WTC11 (cell line): ENCODE measurements around the gene NDUFV2. TPM values are rescaled to one million over a fixed set of nuclear protein-coding genes. Genes with fewer than 3 reads are reported as not detected.

Experiments used
- CREB1 ChIP-seq: sonication (generic); formaldehyde crosslinking; IDR thresholded peaks from 2 replicates; pipeline ENCODE4 v1.8.0; 2023; ENCODE audit warnings: mild to moderate bottlenecking, missing genetic modification reagents
- CREM ChIP-seq: sonication (generic); formaldehyde crosslinking; IDR thresholded peaks from 2 replicates; pipeline ENCODE4 v1.8.1; 2022; ENCODE audit warnings: mild to moderate bottlenecking, missing genetic modification reagents, moderate library complexity
- ETV6 ChIP-seq: sonication (generic); formaldehyde crosslinking; IDR thresholded peaks from 2 replicates; pipeline ENCODE4 v1.8.1; 2022; ENCODE audit warnings: mild to moderate bottlenecking, missing genetic modification reagents
- FOXK1 ChIP-seq: sonication (generic); formaldehyde crosslinking; IDR thresholded peaks from 2 replicates; pipeline ENCODE4 v1.8.0; 2022; ENCODE audit warnings: mild to moderate bottlenecking, moderate library complexity, missing genetic modification reagents
- GABPB1 ChIP-seq: sonication (generic); formaldehyde crosslinking; IDR thresholded peaks from 2 replicates; pipeline ENCODE4 v1.8.1; 2023; ENCODE audit warnings: mild to moderate bottlenecking, missing genetic modification reagents
- NFATC4 ChIP-seq: fragments of 250-450 bp; sonication (Bioruptor Pico); IDR thresholded peaks from 2 replicates; pipeline ENCODE4 v1.9.0; 2021; ENCODE audit warnings: mild to moderate bottlenecking
- RORB ChIP-seq: fragments of 250-450 bp; sonication (Bioruptor Pico); IDR thresholded peaks from 2 replicates; pipeline ENCODE4 v1.9.0; 2021; ENCODE audit warnings: mild to moderate bottlenecking
- TEAD1 ChIP-seq: sonication (generic); formaldehyde crosslinking; IDR thresholded peaks from 2 replicates; pipeline ENCODE4 v1.8.0; 2022; ENCODE audit warnings: mild to moderate bottlenecking, missing genetic modification reagents
- ZBTB21 ChIP-seq: sonication (generic); formaldehyde crosslinking; IDR thresholded peaks from 2 replicates; pipeline ENCODE4 v1.8.1; 2023; ENCODE audit warnings: mild to moderate bottlenecking, missing genetic modification reagents, borderline replicate concordance
- ZNF121 ChIP-seq: sonication (generic); formaldehyde crosslinking; IDR thresholded peaks from 2 replicates; pipeline ENCODE4 v1.8.0; 2023; ENCODE audit warnings: missing genetic modification reagents
- ZNF396 ChIP-seq: fragments of 250-450 bp; sonication (Bioruptor Pico); IDR thresholded peaks from 2 replicates; pipeline ENCODE4 v1.8.0; 2021; ENCODE audit warnings: mild to moderate bottlenecking, moderate library complexity, borderline replicate concordance
- ZNF416 ChIP-seq: fragments of 250-450 bp; sonication (Bioruptor Pico); IDR thresholded peaks from 2 replicates; pipeline ENCODE4 v1.9.0; 2021; ENCODE audit warnings: mild to moderate bottlenecking, inconsistent platforms
- ZNF423 ChIP-seq: fragments of 250-450 bp; sonication (Bioruptor Pico); IDR thresholded peaks from 2 replicates; pipeline ENCODE4 v2.1.2; 2022; ENCODE audit warnings: mild to moderate bottlenecking, moderate library complexity
- total RNA-seq: library from RNA; stranded (reverse); gene quantifications from 3 replicates; pipeline ENCODE4 v1.2.3, GENCODE V29; 2021
- TF ChIP-seq, protein P1 (sequence below): sonication (generic); formaldehyde crosslinking; IDR thresholded peaks from 2 replicates; pipeline ENCODE4 v1.8.1; 2023; ENCODE audit warnings: mild to moderate bottlenecking, missing genetic modification reagents, borderline replicate concordance
- TF ChIP-seq, protein P2 (sequence below): sonication (generic); formaldehyde crosslinking; conservative IDR thresholded peaks from 2 replicates; pipeline ENCODE4 v1.8.1; 2023; ENCODE audit warnings: mild to moderate bottlenecking, low read depth, missing genetic modification reagents, moderate library complexity
- TF ChIP-seq, protein P3 (sequence below): sonication (generic); formaldehyde crosslinking; IDR thresholded peaks from 2 replicates; pipeline ENCODE4 v1.8.0; 2022; ENCODE audit warnings: mild to moderate bottlenecking, missing genetic modification reagents
- TF ChIP-seq, protein P4 (sequence below): fragments of 250-450 bp; sonication (Bioruptor Pico); IDR thresholded peaks from 2 replicates; pipeline ENCODE4 v2.1.2; 2022; ENCODE audit warnings: mild to moderate bottlenecking, moderate library complexity
- TF ChIP-seq, protein P5 (sequence below): sonication (generic); formaldehyde crosslinking; IDR thresholded peaks from 2 replicates; pipeline ENCODE4 v1.8.1; 2022; ENCODE audit warnings: mild to moderate bottlenecking, moderate library complexity, missing genetic modification reagents
- TF ChIP-seq, protein P6 (sequence below): fragments of 200-600 bp; IDR thresholded peaks from 2 replicates; pipeline ENCODE4 v1.8.0; 2022; ENCODE audit warnings: antibody characterized with exemption
- TF ChIP-seq, protein P7 (sequence below): fragments of 250-450 bp; sonication (Bioruptor Pico); IDR thresholded peaks from 2 replicates; pipeline ENCODE4 v1.9.0; 2021; ENCODE audit warnings: mild to moderate bottlenecking, borderline replicate concordance

The NDUFV2 gene
- total RNA-seq, 1 experiment from 2014 or later = 192 TPM

DNA sequence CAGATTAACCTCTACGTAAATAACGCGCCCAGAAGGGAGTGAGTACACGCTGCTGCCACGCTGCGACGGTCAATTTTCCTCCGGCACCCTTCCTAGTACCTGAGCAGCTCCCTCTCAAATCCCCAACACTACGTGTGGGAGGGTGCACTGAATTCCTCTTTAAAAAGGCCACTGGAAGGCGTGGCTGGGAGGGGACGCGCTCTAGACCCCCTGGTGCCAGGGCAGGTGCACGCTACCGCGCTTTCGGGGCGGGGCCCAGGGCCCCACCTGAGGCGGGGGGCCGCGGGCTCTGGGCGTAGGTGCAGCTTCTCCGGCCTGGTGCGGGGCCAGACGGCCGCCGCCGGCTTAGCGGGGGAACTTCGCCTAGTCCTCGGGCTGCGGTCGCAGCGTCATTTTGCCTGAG lies 33.4 kb downstream of the NDUFV2 start (continued):
- TF ChIP-seq ETV6 (CRISPR knock-in tag) (no peak), ZNF121 (CRISPR knock-in tag) (no peak), ZBTB21 (CRISPR knock-in tag) (no peak), FOXK1 (CRISPR knock-in tag) (no peak; the same call in 1 of the 2 replicates), NFATC4 (CRISPR knock-in tag) (no peak), CREB1 (no peak), CREM (CRISPR knock-in tag) (0 out of 2 replicates have a peak, but pooled peaks have one; percentile 12), RORB (no peak), ZNF396 (CRISPR knock-in tag) (no peak), ZNF423 (CRISPR knock-in tag) (no peak), ZNF416 (CRISPR knock-in tag) (0 out of 2 replicates have a peak, but pooled peaks have one; percentile 4), GABPB1 (CRISPR knock-in tag) (no peak), TEAD1 (CRISPR knock-in tag) (peak; percentile 45; the same call in 1 of the 2 replicates)
- TF ChIP-seq, protein P1, sequence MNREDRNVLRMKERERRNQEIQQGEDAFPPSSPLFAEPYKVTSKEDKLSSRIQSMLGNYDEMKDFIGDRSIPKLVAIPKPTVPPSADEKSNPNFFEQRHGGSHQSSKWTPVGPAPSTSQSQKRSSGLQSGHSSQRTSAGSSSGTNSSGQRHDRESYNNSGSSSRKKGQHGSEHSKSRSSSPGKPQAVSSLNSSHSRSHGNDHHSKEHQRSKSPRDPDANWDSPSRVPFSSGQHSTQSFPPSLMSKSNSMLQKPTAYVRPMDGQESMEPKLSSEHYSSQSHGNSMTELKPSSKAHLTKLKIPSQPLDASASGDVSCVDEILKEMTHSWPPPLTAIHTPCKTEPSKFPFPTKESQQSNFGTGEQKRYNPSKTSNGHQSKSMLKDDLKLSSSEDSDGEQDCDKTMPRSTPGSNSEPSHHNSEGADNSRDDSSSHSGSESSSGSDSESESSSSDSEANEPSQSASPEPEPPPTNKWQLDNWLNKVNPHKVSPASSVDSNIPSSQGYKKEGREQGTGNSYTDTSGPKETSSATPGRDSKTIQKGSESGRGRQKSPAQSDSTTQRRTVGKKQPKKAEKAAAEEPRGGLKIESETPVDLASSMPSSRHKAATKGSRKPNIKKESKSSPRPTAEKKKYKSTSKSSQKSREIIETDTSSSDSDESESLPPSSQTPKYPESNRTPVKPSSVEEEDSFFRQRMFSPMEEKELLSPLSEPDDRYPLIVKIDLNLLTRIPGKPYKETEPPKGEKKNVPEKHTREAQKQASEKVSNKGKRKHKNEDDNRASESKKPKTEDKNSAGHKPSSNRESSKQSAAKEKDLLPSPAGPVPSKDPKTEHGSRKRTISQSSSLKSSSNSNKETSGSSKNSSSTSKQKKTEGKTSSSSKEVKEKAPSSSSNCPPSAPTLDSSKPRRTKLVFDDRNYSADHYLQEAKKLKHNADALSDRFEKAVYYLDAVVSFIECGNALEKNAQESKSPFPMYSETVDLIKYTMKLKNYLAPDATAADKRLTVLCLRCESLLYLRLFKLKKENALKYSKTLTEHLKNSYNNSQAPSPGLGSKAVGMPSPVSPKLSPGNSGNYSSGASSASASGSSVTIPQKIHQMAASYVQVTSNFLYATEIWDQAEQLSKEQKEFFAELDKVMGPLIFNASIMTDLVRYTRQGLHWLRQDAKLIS (CRISPR knock-in tag) = no peak
- TF ChIP-seq, protein P2, sequence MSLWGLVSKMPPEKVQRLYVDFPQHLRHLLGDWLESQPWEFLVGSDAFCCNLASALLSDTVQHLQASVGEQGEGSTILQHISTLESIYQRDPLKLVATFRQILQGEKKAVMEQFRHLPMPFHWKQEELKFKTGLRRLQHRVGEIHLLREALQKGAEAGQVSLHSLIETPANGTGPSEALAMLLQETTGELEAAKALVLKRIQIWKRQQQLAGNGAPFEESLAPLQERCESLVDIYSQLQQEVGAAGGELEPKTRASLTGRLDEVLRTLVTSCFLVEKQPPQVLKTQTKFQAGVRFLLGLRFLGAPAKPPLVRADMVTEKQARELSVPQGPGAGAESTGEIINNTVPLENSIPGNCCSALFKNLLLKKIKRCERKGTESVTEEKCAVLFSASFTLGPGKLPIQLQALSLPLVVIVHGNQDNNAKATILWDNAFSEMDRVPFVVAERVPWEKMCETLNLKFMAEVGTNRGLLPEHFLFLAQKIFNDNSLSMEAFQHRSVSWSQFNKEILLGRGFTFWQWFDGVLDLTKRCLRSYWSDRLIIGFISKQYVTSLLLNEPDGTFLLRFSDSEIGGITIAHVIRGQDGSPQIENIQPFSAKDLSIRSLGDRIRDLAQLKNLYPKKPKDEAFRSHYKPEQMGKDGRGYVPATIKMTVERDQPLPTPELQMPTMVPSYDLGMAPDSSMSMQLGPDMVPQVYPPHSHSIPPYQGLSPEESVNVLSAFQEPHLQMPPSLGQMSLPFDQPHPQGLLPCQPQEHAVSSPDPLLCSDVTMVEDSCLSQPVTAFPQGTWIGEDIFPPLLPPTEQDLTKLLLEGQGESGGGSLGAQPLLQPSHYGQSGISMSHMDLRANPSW (CRISPR knock-in tag) = no peak
- TF ChIP-seq, protein P3, sequence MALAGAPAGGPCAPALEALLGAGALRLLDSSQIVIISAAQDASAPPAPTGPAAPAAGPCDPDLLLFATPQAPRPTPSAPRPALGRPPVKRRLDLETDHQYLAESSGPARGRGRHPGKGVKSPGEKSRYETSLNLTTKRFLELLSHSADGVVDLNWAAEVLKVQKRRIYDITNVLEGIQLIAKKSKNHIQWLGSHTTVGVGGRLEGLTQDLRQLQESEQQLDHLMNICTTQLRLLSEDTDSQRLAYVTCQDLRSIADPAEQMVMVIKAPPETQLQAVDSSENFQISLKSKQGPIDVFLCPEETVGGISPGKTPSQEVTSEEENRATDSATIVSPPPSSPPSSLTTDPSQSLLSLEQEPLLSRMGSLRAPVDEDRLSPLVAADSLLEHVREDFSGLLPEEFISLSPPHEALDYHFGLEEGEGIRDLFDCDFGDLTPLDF (CRISPR knock-in tag) = peak; percentile 41; the same call in 1 of the 2 replicates
- TF ChIP-seq, protein P4, sequence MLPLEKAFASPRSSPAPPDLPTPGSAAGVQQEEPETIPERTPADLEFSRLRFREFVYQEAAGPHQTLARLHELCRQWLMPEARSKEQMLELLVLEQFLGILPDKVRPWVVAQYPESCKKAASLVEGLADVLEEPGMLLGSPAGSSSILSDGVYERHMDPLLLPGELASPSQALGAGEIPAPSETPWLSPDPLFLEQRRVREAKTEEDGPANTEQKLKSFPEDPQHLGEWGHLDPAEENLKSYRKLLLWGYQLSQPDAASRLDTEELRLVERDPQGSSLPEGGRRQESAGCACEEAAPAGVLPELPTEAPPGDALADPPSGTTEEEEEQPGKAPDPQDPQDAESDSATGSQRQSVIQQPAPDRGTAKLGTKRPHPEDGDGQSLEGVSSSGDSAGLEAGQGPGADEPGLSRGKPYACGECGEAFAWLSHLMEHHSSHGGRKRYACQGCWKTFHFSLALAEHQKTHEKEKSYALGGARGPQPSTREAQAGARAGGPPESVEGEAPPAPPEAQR (CRISPR knock-in tag) = no peak
- TF ChIP-seq, protein P5, sequence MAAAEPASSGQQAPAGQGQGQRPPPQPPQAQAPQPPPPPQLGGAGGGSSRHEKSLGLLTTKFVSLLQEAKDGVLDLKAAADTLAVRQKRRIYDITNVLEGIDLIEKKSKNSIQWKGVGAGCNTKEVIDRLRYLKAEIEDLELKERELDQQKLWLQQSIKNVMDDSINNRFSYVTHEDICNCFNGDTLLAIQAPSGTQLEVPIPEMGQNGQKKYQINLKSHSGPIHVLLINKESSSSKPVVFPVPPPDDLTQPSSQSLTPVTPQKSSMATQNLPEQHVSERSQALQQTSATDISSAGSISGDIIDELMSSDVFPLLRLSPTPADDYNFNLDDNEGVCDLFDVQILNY = peak; percentile 50; the same call in 1 of the 2 replicates
- TF ChIP-seq, protein P6, sequence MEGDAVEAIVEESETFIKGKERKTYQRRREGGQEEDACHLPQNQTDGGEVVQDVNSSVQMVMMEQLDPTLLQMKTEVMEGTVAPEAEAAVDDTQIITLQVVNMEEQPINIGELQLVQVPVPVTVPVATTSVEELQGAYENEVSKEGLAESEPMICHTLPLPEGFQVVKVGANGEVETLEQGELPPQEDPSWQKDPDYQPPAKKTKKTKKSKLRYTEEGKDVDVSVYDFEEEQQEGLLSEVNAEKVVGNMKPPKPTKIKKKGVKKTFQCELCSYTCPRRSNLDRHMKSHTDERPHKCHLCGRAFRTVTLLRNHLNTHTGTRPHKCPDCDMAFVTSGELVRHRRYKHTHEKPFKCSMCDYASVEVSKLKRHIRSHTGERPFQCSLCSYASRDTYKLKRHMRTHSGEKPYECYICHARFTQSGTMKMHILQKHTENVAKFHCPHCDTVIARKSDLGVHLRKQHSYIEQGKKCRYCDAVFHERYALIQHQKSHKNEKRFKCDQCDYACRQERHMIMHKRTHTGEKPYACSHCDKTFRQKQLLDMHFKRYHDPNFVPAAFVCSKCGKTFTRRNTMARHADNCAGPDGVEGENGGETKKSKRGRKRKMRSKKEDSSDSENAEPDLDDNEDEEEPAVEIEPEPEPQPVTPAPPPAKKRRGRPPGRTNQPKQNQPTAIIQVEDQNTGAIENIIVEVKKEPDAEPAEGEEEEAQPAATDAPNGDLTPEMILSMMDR = no peak
- TF ChIP-seq, protein P7, sequence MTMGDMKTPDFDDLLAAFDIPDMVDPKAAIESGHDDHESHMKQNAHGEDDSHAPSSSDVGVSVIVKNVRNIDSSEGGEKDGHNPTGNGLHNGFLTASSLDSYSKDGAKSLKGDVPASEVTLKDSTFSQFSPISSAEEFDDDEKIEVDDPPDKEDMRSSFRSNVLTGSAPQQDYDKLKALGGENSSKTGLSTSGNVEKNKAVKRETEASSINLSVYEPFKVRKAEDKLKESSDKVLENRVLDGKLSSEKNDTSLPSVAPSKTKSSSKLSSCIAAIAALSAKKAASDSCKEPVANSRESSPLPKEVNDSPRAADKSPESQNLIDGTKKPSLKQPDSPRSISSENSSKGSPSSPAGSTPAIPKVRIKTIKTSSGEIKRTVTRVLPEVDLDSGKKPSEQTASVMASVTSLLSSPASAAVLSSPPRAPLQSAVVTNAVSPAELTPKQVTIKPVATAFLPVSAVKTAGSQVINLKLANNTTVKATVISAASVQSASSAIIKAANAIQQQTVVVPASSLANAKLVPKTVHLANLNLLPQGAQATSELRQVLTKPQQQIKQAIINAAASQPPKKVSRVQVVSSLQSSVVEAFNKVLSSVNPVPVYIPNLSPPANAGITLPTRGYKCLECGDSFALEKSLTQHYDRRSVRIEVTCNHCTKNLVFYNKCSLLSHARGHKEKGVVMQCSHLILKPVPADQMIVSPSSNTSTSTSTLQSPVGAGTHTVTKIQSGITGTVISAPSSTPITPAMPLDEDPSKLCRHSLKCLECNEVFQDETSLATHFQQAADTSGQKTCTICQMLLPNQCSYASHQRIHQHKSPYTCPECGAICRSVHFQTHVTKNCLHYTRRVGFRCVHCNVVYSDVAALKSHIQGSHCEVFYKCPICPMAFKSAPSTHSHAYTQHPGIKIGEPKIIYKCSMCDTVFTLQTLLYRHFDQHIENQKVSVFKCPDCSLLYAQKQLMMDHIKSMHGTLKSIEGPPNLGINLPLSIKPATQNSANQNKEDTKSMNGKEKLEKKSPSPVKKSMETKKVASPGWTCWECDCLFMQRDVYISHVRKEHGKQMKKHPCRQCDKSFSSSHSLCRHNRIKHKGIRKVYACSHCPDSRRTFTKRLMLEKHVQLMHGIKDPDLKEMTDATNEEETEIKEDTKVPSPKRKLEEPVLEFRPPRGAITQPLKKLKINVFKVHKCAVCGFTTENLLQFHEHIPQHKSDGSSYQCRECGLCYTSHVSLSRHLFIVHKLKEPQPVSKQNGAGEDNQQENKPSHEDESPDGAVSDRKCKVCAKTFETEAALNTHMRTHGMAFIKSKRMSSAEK (CRISPR knock-in tag) = no peak
